OCI-LY7 (cell line): ENCODE measurements around the gene FANCC. TPM values are rescaled to one million over a fixed set of nuclear protein-coding genes. Genes with fewer than 3 reads are reported as not detected.

Experiments
- BruUV-seq: library from RNA; stranded (reverse); fragments of 400-500 nt; replicated peaks from 2 replicates; lab custom pipeline; 2021; lab: Mats Ljungman, UMichigan
- CTCF ChIA-PET: fragments of 300-600 bp; sonication (Branson Sonifier 250); formaldehyde crosslinking; loops from one replicate; lab custom pipeline; 2022; ENCODE audit warnings: antibody characterized with exemption; ENCODE audit not compliant: unreplicated experiment; lab: Charles Lee
- POLR2A ChIA-PET: fragments of 300-600 bp; sonication (Branson Sonifier 250); formaldehyde crosslinking; loops from one replicate; lab custom pipeline; 2022; ENCODE audit warnings: antibody characterized with exemption; lab: Charles Lee
- DNase-seq: peaks from one replicate; pipeline ENCODE4 v3.0.0-alpha.2; 2015; ENCODE audit warnings: low spot score
- H2AFZ ChIP-seq: fragments of 200-600 bp; sonication (generic), shearing (Covaris generic); 2 replicates; pipeline ENCODE4 v1.6.1; 2014; ENCODE audit warnings: mild to moderate bottlenecking, antibody characterized with exemption, low read length, moderate library complexity
- H3K27ac ChIP-seq: fragments of 200-600 bp; sonication (generic); 2 replicates; pipeline ENCODE4 v1.5.1; 2014; ENCODE audit warnings: mixed run types, low read depth, mild to moderate bottlenecking, moderate library complexity, low read length, inconsistent platforms; ENCODE audit not compliant: poor library complexity, severe bottlenecking
- H3K36me3 ChIP-seq: fragments of 200-600 bp; sonication (generic); 2 replicates; pipeline ENCODE4 v1.6.1; 2014; ENCODE audit warnings: mild to moderate bottlenecking, antibody characterized with exemption, low read length, moderate library complexity, mixed read lengths; ENCODE audit not compliant: insufficient read depth
- H3K4me1 ChIP-seq: fragments of 200-600 bp; sonication (generic); 2 replicates; pipeline ENCODE4 v1.5.1; 2014; ENCODE audit warnings: mild to moderate bottlenecking, low read length; ENCODE audit not compliant: insufficient read depth, poor library complexity, severe bottlenecking
- H3K4me2 ChIP-seq: fragments of 200-600 bp; sonication (generic); 2 replicates; pipeline ENCODE4 v1.6.1; 2014; ENCODE audit warnings: mild to moderate bottlenecking, low read length
- H3K4me3 ChIP-seq: fragments of 200-600 bp; sonication (generic); 2 replicates; pipeline ENCODE4 v1.5.1; 2014; ENCODE audit warnings: mild to moderate bottlenecking, low read depth, low read length; ENCODE audit not compliant: poor library complexity, severe bottlenecking
- H3K79me2 ChIP-seq: fragments of 200-600 bp; sonication (generic); 2 replicates; pipeline ENCODE4 v1.6.1; 2016; ENCODE audit warnings: low read depth, mild to moderate bottlenecking, low read length, moderate library complexity, mixed read lengths; ENCODE audit not compliant: insufficient read depth
- H3K9me2 ChIP-seq: fragments of 200-600 bp; sonication (generic); 2 replicates; pipeline ENCODE4 v1.6.1; 2016; ENCODE audit warnings: mild to moderate bottlenecking, low read length, mixed read lengths; ENCODE audit not compliant: insufficient read depth
- H3K9me3 ChIP-seq: fragments of 200-600 bp; sonication (generic); 2 replicates; pipeline ENCODE4 v1.6.1; 2014; ENCODE audit warnings: mild to moderate bottlenecking, mixed run types, low read length, mixed read lengths
- H4K20me1 ChIP-seq: fragments of 200-600 bp; sonication (generic); 2 replicates; pipeline ENCODE4 v1.6.1; 2014; ENCODE audit warnings: mild to moderate bottlenecking, antibody characterized with exemption, low read length, moderate library complexity, mixed read lengths; ENCODE audit not compliant: insufficient read depth
- EZH2phosphoT487 ChIP-seq: fragments of 200-600 bp; sonication (generic); IDR thresholded peaks from 2 replicates; pipeline ENCODE4 v1.6.1; 2018; ENCODE audit warnings: low read depth, borderline replicate concordance, mild to moderate bottlenecking, mixed run types, antibody characterized with exemption, low read length, moderate library complexity, mixed read lengths
- intact Hi-C: fragments of 100-400 bp; cut with micrococcal nuclease; formaldehyde crosslinking; loops from one replicate; pipeline ENCODE4 v1.10.0; 2022; ENCODE audit not compliant: unreplicated experiment
- total RNA-seq, 2 experiments: library from RNA; depleted of rRNA in 1 of 2; stranded (reverse); fragments of >200 nt in 1 of 2; shearing (Covaris generic) in 1 of 2; gene quantifications; 2 replicates each; pipeline ENCODE4 v1.2.3, GENCODE V29; 2014 to 2022
- TF ChIP-seq, protein P1 (sequence below): fragments of 200-600 bp; sonication (generic); conservative IDR thresholded peaks from 2 replicates; pipeline ENCODE4 v1.5.1; 2014; ENCODE audit warnings: mild to moderate bottlenecking, antibody characterized with exemption, low read length, moderate library complexity, mixed read lengths

Gene FANCC
- total RNA-seq, 2 experiments from 2014 or later, result 13.9 to 28.7 TPM

DNA sequence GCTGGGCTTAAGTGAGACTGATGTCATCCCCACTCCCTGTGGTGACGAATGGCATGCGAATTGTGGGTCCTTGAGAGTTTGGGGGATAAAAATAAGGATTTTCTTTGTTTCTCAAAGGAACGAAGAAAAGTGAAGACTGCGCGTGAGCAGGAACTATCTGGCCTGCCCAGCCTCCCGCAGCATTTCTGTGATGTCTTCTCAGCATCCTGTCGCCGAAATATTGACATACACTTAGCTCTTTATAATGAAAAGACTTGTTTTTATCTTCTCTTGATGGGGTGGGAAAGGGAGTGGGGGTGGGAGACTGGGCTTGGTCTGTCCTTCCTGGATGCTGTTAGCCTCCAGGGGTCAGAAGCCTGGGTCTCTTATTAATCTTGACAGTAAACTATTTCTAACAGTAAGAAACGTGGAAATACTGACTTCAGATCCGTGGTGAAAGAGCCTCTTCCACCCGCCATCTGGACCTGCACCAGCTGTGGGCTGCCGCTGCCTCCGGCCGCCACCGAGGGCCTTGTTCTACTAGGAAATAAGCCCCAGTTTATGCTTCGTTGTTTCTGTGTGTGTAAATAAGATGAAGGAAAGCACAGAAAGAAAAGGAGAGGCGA lies 239.6 kb downstream of the FANCC start:
- intact Hi-C loops, result loop anchor here (10.0 kb wide), 1 partner anchor 63 kb away; no protein-coding TSS in a partner anchor
- H3K4me2 ChIP-seq, result no peak overlapping the region
- BruUV-seq, result no TSS peak
- H3K9me2 ChIP-seq, result no peaks in the 10 kb centered on the region
- no peaks in the 10 kb centered on the region for H3K4me1 ChIP-seq
- ChIA-PET POLR2A (interaction anchor here (0.6 to 0.7 kb wide), 3 partner anchors 23 to 1086 kb away, joined by 5 to 6 read pairs (median 6); no protein-coding TSS in a partner anchor), CTCF (no interaction called here)
- H3K27ac ChIP-seq, result no peak overlapping the region
- no peaks in the 10 kb centered on the region for H3K36me3 ChIP-seq
- no peak for DNase-seq
- no peak overlapping the region for H3K4me3 ChIP-seq
- no peaks in the 10 kb centered on the region for H3K9me3 ChIP-seq
- no peaks in the 10 kb centered on the region for H4K20me1 ChIP-seq
- no peak for TF ChIP-seq EZH2phosphoT487
- TF ChIP-seq, protein P1, sequence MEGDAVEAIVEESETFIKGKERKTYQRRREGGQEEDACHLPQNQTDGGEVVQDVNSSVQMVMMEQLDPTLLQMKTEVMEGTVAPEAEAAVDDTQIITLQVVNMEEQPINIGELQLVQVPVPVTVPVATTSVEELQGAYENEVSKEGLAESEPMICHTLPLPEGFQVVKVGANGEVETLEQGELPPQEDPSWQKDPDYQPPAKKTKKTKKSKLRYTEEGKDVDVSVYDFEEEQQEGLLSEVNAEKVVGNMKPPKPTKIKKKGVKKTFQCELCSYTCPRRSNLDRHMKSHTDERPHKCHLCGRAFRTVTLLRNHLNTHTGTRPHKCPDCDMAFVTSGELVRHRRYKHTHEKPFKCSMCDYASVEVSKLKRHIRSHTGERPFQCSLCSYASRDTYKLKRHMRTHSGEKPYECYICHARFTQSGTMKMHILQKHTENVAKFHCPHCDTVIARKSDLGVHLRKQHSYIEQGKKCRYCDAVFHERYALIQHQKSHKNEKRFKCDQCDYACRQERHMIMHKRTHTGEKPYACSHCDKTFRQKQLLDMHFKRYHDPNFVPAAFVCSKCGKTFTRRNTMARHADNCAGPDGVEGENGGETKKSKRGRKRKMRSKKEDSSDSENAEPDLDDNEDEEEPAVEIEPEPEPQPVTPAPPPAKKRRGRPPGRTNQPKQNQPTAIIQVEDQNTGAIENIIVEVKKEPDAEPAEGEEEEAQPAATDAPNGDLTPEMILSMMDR, result no peak
- no peaks in the 10 kb centered on the region for H3K79me2 ChIP-seq
- H2AFZ ChIP-seq, result no peak overlapping the region

DNA sequence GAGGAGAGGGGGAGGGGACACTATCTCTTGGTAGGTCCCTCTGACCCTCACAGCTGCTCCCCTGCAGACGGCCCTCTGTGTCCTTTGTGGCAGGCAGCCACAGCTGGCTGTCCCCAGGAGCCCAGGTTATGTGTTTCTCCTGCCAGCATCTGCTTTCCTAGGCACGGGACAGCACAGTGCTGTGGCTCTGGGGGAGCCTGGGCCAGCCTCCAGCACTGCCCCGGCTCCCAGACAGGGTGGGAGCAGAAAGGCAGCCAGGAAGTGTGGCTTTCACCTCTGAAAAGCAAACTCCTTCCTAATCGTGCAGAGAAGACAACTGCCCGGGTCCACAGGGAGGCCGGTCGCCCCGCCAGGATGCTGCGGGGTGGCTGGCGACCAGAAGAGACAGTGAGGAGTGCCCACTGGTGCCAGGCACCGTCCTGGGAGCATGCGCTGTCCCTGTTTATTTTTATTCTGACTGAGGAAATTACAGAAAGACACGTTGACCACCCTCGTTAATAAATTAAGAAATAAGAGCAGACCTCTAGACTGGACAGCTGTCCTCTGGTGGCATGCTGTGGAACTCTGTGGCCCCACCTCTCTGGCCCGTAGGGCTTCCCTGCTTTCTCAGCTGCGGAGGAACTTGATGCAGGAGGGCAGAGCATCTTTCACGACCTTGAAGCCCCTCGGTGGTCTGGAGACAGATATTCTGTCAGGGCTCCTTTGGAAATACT lies 240.3 kb downstream of the FANCC start:
- ChIA-PET CTCF (no interaction called here), POLR2A (interaction anchor here (0.6 to 0.7 kb wide), 2 partner anchors 24 to 39 kb away, joined by 6 read pairs; no protein-coding TSS in a partner anchor)
- Histone ChIP-seq H3K9me3 (no peaks in the 10 kb centered on the region), H3K79me2 (no peaks in the 10 kb centered on the region), H3K9me2 (no peaks in the 10 kb centered on the region), H3K4me2 (no peak overlapping the region), H3K4me3 (no peak overlapping the region), H3K4me1 (no peaks in the 10 kb centered on the region), H4K20me1 (no peaks in the 10 kb centered on the region), H3K27ac (no peak overlapping the region), H3K36me3 (no peaks in the 10 kb centered on the region), H2AFZ (no peak overlapping the region)
- intact Hi-C loops, result loop anchor here (10.0 kb wide), 1 partner anchor 62 kb away; no protein-coding TSS in a partner anchor
- no peak for TF ChIP-seq EZH2phosphoT487
- TF ChIP-seq, protein P1, result no peak
- BruUV-seq, result no TSS peak
- no peak for DNase-seq

DNA sequence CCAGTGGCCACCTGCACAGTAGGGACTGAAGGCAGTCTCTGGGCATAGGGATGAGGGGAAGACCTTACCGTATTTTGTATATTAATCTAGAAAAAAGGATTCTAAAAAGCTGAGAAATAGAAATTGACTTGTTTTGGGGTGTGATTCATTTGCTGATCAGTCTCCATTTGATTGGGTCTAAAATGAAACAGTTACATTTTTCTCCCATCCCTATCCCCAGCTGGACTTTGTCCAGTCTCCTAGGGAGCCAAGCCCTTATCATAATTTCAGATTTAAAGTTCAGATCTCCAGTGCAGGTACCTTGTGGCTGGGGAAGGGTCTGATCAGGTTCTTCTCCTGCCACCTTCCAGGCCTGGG lies 240.8 kb downstream of the FANCC start:
- H3K27ac ChIP-seq, result no peak overlapping the region
- ChIA-PET CTCF (no interaction called here), POLR2A (no interaction called here)
- H2AFZ ChIP-seq, result no peak overlapping the region
- H3K9me2 ChIP-seq, result no peaks in the 10 kb centered on the region
- DNase-seq, result no peak
- H3K4me2 ChIP-seq, result no peak overlapping the region
- H3K36me3 ChIP-seq, result no peaks in the 10 kb centered on the region
- intact Hi-C loops, result loop anchor here (10.0 kb wide), 1 partner anchor 62 kb away; no protein-coding TSS in a partner anchor
- H3K4me1 ChIP-seq, result no peaks in the 10 kb centered on the region
- no peaks in the 10 kb centered on the region for H4K20me1 ChIP-seq
- no TSS peak for BruUV-seq
- H3K4me3 ChIP-seq, result no peak overlapping the region
- no peaks in the 10 kb centered on the region for H3K9me3 ChIP-seq
- TF ChIP-seq EZH2phosphoT487, result no peak
- TF ChIP-seq, protein P1, result no peak
- no peaks in the 10 kb centered on the region for H3K79me2 ChIP-seq
